GM18511 (cell line): Measurements from ENCODE around the gene MBOAT7.
"Not testable (repeated sequence)": the region's sequence is repeated elsewhere in the genome, so short reads cannot be mapped to it uniquely, and the experiment has no call there.

Experiments
- ATAC-seq: cut with Tn5 transposase; IDR thresholded peaks from one replicate; pipeline ENCODE4 v1.9.1; 2021; ENCODE audit warnings: mild to moderate bottlenecking, moderate library complexity; ENCODE audit not compliant: unreplicated experiment

Gene MBOAT7, protein sequence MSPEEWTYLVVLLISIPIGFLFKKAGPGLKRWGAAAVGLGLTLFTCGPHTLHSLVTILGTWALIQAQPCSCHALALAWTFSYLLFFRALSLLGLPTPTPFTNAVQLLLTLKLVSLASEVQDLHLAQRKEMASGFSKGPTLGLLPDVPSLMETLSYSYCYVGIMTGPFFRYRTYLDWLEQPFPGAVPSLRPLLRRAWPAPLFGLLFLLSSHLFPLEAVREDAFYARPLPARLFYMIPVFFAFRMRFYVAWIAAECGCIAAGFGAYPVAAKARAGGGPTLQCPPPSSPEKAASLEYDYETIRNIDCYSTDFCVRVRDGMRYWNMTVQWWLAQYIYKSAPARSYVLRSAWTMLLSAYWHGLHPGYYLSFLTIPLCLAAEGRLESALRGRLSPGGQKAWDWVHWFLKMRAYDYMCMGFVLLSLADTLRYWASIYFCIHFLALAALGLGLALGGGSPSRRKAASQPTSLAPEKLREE

DNA sequence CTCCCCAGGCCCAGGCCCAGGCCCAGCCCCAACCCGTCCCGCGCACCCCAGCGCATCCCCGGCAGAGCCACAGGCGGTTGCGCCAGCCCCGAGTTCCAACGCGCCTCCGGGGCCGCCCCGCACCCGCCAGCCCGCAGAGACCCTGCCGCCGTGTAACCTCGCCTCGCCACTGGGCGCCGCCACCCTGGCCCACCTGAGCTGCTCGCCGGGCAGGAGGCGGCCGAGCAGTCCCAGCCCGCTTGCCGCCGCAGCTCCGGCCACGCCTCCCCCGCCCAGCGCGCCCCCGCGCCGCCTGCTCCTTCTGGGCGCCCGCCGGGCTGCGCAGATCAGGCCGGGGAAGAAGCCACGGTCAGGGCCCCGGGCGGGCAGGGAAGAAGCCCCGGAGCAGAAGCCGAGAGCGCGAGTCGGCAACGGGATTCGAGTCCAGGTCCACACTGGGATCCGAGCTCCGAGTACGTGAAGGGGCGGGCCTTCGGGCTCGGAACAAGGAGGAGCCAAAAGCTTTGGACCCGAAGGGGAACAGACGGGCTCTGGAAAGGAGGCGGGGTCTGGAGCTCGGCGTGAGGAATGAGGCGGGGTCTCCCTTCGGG lies at the start of gene MBOAT7:
TSS of gene MBOAT7 (minus strand) at position 436 of the 590 bp plus-strand sequence. CDS start 1,072 bp downstream, outside the sequence.
- peak; percentile 27 for ATAC-seq

DNA sequence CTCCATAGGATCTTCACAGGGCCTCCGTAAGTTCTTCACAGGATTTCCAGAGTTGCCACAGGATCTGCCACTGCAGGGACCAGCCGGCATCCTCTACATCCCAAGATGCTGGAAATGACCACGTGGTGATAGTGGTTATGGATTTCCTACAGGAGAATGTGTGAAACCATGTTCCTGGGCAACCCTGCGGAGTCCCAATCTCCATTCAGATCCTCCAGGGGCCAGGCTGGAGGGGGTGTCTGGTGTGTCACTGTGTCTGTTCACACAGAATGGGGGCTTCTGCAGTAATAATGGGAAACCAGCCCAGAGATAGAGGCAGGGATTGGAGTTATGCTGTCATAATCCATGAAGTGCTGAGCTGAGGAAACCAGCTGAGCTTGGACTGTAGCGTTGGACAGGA lies 44.6 kb upstream of the MBOAT7 start:
- ATAC-seq: no peak

DNA sequence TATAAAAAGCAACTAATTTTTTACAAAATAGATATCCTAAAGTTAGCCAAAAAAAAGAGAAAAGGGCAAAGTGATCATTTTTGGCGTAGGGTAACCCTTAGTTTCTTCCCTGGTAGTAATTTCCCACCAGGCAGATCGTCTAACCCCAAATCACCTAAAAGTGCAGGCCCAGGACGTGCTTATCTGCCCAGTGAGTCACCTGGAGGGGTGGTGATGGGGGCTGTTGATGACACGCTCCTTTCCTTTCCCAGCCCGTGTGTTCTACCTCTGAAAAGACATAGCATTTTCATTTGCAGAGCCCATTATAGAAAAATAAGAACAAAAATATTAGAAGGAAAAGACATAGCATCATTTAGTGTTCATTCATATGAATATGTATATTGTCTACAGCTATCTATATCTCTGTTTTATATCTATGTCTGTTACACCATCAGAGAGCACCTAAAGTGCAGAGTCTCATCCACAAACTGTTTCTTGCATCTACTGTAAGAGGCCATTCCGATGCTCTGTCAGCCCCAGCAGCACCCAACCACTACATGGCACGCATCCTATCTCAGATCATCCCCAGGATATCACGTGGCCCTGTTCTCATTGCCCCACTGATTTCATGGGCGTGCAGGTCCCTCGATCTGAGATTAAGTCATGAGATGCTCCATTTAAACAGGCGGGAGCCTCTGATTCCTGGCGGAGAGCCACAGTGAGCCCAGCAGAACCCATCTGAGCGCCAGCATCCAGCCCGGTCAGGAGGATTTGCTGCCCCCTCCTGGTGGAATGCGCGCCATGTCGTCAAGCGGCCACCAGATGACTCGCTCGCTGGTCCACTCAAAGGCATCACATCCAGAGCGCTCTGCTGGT lies 41.9 kb upstream of the MBOAT7 start:
- ATAC-seq: peak; percentile 72

- no peak for ATAC-seq
Measured at GRCh38 chr19:54230031-54230430, 40.7 kb upstream of the MBOAT7 start.

- ATAC-seq: no peak
Measured at GRCh38 chr19:54229146-54229545, 39.8 kb upstream of the MBOAT7 start.

DNA sequence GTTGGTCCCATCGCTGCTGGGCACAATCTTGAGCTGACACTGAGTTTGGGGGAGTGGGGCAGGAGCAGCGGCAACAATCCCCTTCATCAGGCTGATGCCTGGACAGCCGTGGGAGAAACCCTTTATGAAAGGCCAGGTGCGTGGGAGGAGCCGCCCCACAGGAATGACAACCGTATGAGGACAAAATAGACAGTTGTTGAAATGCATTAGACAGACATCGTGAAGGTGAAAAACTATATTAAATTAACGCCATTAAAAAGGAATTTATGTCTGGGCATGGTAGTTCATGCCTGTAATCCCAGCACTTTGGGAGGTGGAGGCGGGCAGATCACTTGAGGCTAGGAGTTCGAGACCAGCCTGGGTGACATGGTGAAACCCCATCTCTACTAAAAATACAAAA lies 35.2 kb upstream of the MBOAT7 start:
- ATAC-seq: not testable (repeated sequence)

- not testable (repeated sequence) for ATAC-seq
Measured at GRCh38 chr19:54223937-54224281, 34.5 kb upstream of the MBOAT7 start.

- ATAC-seq: not testable (repeated sequence)
Measured at GRCh38 chr19:54223277-54223936, 34.0 kb upstream of the MBOAT7 start.

DNA sequence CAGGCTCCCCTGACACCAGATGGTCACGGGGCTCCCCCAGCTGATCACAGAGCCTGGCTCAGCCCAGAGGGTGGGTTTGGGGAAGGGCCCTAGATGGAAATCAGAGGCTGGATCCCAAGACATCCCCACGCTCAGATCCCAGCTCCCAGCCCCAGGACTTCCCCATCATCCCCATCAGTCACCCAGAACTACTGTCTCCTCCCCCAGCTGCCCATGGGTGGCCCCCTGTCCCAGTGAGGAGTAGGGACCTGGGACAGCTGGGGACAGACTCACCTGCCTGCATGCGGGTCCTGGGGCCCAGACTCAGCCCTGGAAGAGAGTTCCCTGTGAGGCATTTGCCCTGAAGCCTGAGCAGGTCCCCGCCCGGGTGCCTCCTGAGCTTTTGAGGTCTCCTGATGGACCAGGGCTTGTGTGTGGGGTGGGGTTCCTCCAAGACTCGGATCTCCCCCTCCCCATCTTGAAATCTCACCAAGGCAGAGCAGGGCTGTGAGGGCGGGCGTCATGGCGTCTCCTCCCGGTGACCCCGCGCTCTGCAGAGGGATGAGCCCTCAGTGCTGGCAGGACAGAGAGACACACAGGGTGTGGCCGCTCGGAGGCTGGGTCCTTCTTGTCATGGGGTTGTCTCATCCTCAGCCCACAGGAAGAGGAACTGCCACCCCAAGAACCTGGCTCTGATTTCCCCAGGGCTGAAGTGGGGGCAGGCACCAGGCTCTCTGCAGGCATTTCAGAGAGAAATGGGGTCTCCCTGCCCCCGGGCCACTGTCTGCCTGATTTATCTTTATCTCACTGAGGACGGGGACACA lies 33.3 kb upstream of the MBOAT7 start, which contains the start of gene LILRB3:
TSS of gene LILRB3 (minus strand) at position 534 of the 803 bp plus-strand sequence. CDS start at position 503, 31 bp downstream.
- ATAC-seq: not testable (repeated sequence)

GRCh38 chr19:54221947-54222346 lies 32.6 kb upstream of the MBOAT7 start:
- not testable (repeated sequence) for ATAC-seq

DNA sequence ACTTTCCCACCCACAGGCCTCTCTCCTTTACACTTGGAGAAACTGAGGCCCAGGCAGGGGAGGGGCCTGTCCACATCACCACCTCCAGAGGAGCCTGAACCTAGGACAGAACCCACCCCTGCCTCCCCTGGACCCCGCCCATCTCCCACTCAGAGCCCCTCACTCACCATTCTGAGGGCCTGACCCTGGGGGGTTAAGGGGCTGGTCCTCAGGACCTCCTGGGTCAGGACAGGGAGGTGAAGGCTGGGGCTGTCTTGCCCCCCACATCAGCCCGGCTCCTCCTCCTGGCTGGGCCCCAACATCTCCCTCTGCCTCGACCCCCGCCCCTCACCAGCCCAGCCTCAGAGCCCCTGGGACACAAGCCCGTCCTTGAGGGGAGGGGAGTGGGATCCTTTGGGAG lies 30.3 kb upstream of the MBOAT7 start:
- ATAC-seq: not testable (repeated sequence)

GRCh38 chr19:54218960-54219661 lies 29.7 kb upstream of the MBOAT7 start:
- ATAC-seq: no peak

DNA sequence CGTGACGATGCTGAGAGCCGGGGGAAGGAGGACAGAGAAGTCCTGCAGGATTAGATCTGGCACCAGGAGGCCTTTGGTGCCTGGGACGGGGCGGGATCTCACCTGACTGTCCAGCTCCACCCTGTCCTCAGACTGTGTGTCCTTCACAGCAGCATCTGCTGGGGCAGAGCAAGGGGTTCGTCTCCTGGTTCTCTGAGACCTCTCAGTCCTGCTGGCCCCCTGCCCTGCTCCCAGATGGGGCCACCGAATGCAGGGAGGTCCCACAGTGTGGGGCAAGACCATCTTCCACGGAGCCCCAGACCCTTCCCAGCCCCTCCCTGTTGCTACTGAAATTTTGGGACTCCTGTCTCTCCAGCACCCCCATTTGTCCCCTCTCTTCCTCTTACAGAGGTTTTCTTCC lies 28.9 kb upstream of the MBOAT7 start:
- ATAC-seq: no peak

DNA sequence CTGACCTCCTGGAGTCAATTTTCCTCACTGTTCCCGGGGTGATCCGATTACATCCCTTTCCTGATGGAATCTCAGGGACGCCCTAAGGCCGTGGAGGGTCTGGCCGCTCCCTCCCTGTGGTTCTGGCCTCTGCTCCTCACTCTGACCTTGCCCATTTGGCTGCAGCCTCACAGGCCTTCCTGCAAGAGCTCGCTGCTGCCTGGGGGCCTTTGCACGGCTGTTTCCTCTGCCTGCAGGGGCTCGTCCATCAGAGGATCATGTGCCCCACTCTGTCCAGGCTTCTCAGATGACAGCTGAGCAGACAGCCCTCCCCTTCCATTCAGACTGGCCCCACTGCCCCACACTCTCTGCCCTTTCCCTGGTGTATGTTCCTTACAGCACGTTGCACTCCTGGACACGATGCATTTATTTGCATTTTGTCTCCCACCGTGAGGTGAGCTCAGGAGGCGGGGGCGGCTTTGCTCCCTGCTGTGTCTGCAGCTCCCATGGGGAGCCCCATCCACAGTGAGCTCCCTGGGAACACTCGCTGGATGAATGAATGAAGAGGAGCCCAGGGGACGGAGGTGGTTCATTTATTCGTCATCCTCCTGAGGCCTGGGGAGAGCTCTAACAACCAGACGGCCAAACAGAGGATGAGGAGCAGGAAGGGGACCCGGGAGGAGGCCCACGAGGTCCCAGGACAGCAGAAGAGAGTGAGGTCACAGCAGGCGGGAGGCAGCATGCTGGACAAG lies 28.3 kb upstream of the MBOAT7 start:
- ATAC-seq: not testable (repeated sequence)

DNA sequence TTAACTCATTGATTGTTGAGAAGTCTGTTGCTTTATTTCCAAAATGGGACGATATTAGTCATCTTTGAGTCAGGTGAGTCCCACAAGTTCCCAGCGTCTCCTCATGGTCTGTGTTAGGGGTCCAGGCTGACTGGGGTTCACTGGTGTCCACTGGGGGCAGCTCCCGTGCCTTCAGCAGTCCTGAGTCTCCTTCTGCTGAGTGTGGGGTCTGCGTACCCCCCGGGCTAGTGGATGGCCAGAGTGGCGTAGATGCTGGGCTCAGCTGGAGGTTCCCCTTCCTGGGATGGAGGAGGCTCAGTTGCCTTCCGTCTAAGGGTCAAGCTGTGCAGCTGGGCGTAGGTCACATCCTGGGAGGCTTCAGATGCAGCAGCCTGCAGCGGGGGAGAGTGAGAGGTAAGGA lies 27.5 kb upstream of the MBOAT7 start:
- no peak for ATAC-seq

DNA sequence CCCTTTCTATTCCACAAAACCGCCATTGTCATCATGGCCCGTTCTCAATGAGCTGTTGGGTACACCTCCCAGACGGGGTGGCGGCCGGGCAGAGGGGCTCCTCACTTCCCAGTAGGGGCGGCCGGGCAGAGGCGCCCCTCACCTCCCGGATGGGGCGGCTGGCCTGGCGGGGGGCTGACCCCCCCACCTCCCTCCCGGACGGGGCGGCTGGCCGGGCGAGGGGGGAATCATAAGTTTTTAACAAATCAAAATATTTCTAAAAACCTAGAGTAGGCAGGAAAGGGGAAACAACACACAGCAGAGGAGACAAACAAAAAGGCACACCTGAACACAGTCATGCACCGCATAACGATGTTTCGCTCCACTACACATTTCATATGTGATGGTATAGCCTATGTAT lies 25.4 kb upstream of the MBOAT7 start:
- ATAC-seq: not testable (repeated sequence)

DNA sequence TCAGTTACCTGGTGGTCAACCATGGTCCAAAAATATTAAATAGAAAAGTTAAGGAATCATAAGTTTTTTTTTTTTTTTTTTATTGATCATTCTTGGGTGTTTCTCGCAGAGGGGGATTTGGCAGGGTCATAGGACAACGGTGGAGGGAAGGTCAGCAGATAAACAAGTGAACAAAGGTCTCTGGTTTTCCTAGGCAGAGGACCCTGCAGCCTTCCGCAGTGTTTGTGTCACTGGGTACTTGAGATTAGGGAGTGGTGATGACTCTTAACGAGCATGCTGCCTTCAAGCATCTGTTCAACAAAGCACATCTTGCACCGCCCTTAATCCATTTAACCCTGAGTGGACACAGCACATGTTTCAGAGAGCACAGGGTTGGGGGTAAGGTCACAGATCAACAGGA lies 24.8 kb upstream of the MBOAT7 start:
- ATAC-seq: not testable (repeated sequence)

DNA sequence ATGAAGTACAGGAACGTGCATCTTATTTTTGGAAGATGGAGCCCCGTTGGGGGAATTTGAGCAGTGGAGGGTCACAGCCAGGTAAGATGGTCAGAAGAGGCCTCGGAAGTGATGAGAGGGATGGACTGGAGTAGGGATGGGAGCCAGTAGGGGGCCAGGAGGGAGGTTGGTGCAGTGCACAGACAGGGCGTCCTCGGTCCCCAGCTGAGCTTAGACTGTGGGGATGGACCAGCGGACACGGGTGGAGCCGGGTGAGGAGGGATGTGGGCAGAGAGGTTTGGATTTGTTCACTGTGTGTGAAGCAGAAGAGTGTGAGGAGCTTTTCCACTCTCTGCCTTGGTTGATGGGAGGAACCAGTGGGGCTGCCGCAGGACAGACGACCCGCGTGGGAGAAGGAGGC lies 21.9 kb upstream of the MBOAT7 start:
- no peak for ATAC-seq
